SU-DHL-6 (cell line): ENCODE measurements around the gene TIAM2.

Experiments used
- CTCF ChIP-seq: fragments of 200-600 bp; sonication (generic); IDR thresholded peaks from one replicate; pipeline ENCODE4 v1.5.1; 2017; ENCODE audit warnings: antibody characterized with exemption, mild to moderate bottlenecking, low read length, moderate library complexity; ENCODE audit not compliant: insufficient read depth, poor library complexity, severe bottlenecking
- EZH2phosphoT487 ChIP-seq: fragments of 200-600 bp; sonication (generic), shearing (Covaris generic); conservative IDR thresholded peaks from 2 replicates; pipeline ENCODE4 v1.6.1; 2018; ENCODE audit warnings: mild to moderate bottlenecking, antibody characterized with exemption, low read length, moderate library complexity, mixed read lengths

- no peak for TF ChIP-seq CTCF
- TF ChIP-seq EZH2phosphoT487 = no peak
Observed at GRCh38 chr6:155061381-155061780, 66.3 kb downstream of the TIAM2 start.
